G401.6 (cell line): Measurements from ENCODE around the gene MEG3.
"Not testable (repeated sequence)": the region's sequence is repeated elsewhere in the genome, so short reads cannot be mapped to it uniquely, and the experiment has no call there.

ENCODE experiments used
- FAIRE-seq: peaks from 2 replicates; lab custom pipeline; 2012; peaks lifted over from hg19 to GRCh38; lab: Jason Lieb, UNC

Gene MEG3

GRCh38 chr14:100816286-100816949 lies 9.5 kb upstream of the MEG3 start:
- FAIRE-seq = no peak

GRCh38 chr14:100816950-100817901 lies 8.7 kb upstream of the MEG3 start:
- FAIRE-seq = no peak

- no peak for FAIRE-seq
Observed at GRCh38 chr14:100818221-100818699, 7.7 kb upstream of the MEG3 start.

- not testable (repeated sequence) for FAIRE-seq
Observed at GRCh38 chr14:100818923-100819322, 7.0 kb upstream of the MEG3 start.

- FAIRE-seq = no peak
Observed at GRCh38 chr14:100819453-100819828, 6.5 kb upstream of the MEG3 start.

GRCh38 chr14:100819829-100820475 lies 6.0 kb upstream of the MEG3 start:
- no peak for FAIRE-seq

- FAIRE-seq = no peak
Observed at GRCh38 chr14:100820957-100821356, 5.0 kb upstream of the MEG3 start.

GRCh38 chr14:100822013-100822412 lies 3.9 kb upstream of the MEG3 start:
- no peak for FAIRE-seq

GRCh38 chr14:100822532-100823296 lies 3.2 kb upstream of the MEG3 start:
- no peak for FAIRE-seq

- no peak for FAIRE-seq
Observed at GRCh38 chr14:100823413-100824080, 2.4 kb upstream of the MEG3 start.

- FAIRE-seq = no peak
Observed at GRCh38 chr14:100824091-100824551, 1.8 kb upstream of the MEG3 start.

- FAIRE-seq = no peak
Observed at GRCh38 chr14:100824901-100825712, 811 bp upstream of the MEG3 start.

GRCh38 chr14:100826391-100827100 lies 628 bp downstream of the MEG3 start:
- FAIRE-seq = no peak

- no peak for FAIRE-seq
Observed at GRCh38 chr14:100827101-100828021, 1.4 kb downstream of the MEG3 start.

- no peak for FAIRE-seq
Observed at GRCh38 chr14:100828031-100828769, 2.3 kb downstream of the MEG3 start.

GRCh38 chr14:100830681-100831080 lies 4.8 kb downstream of the MEG3 start:
- FAIRE-seq = no peak

GRCh38 chr14:100832311-100832960 lies 6.5 kb downstream of the MEG3 start:
- no peak for FAIRE-seq
